Measurements from ENCODE around the gene ZFP36L2. TPM values are rescaled to one million over a fixed set of nuclear protein-coding genes. Genes with fewer than 3 reads are reported as not detected.

ZFP36L2 gene
- total RNA-seq, 1 experiment from 2014 or later = 105 TPM

GRCh38 chr2:43273529-43273928 is 47.1 kb upstream of the ZFP36L2 start:
- peak overlapping the region in 2 of 3 experiments; percentile 32 to 69; a peak in 2 of 7 replicates for H3K27ac Mint-ChIP-seq

More at GRCh38 chr2:43273529-43273928, 47.1 kb upstream of the ZFP36L2 start:
- Mint-ChIP-seq H3K4me3 (no peak overlapping the region), H3K27me3 (ENCODE audit: low read depth) (no peaks in the 10 kb centered on the region; the same call in 1 of the 2 replicates), H3K36me3 (ENCODE audit: insufficient read depth in 1 of 3, low read depth in 3 of 3) (no peaks in the 10 kb centered on the region; a peak in 1 of 7 replicates), H3K9me3 (no peaks in the 10 kb centered on the region), H3K4me1 (peaks cover 23 to 37% of the 10 kb centered on the region in 2 experiments)
- WGBS (ENCODE audit: extremely low coverage, insufficient read length, low lambda C conversion rate) = no CpG with 5 or more reads among the region's 4 CpGs
- Histone ChIP-seq H2BK12ac (ENCODE audit: insufficient read length, low read depth, low read length) (no peak overlapping the region), H2BK20ac (ENCODE audit: low read depth, low read length, poor library complexity, severe bottlenecking) (no peak overlapping the region), H3T11ph (ENCODE audit: low read length) (no peak overlapping the region), H4K5ac (ENCODE audit: insufficient read length, low read depth, low read length) (no peak overlapping the region), H3K27ac (ENCODE audit: insufficient read length, low read depth, low read length) (no peak overlapping the region), H3K4me1 (ENCODE audit: insufficient read depth, low read length) (no peaks in the 10 kb centered on the region), H3K9ac (ENCODE audit: extremely low read depth, insufficient read length, low read length) (no peak overlapping the region), H2BK5ac (ENCODE audit: insufficient read length, low read length) (no peak overlapping the region), H2BK120ac (ENCODE audit: low read depth, low read length, poor library complexity, severe bottlenecking) (no peak overlapping the region), H2AFZ (ENCODE audit: low read length) (no peak overlapping the region), H3K27me3 (ENCODE audit: insufficient read depth, low read length) (no peaks in the 10 kb centered on the region), H3K79me1 (ENCODE audit: insufficient read depth, low read depth, low read length, poor library complexity, severe bottlenecking) (no peaks in the 10 kb centered on the region), H3K14ac (ENCODE audit: insufficient read depth, low read length) (no peak overlapping the region), H2AK5ac (ENCODE audit: insufficient read length, low read length) (no peak overlapping the region), H3K4ac (ENCODE audit: low read depth, low read length) (no peak overlapping the region), H2BK15ac (ENCODE audit: low read depth, low read length) (no peak overlapping the region; the same call in 1 of the 2 replicates), H3K56ac (ENCODE audit: insufficient read length, low read depth, low read length) (no peak overlapping the region), H4K20me1 (ENCODE audit: control insufficient read depth, insufficient read depth, insufficient read length) (no peaks in the 10 kb centered on the region), H3K23me2 (ENCODE audit: insufficient read length, low read depth, low read length, poor library complexity, severe bottlenecking) (no peaks in the 10 kb centered on the region), H3K4me2 (ENCODE audit: insufficient read depth, insufficient read length, low read length) (no peak overlapping the region), H4K8ac (replicated peaks; ENCODE audit: insufficient read length, low read depth, low read length) (no peak overlapping the region), H4K91ac (ENCODE audit: insufficient read length, low read depth, low read length) (no peak overlapping the region), H3K18ac (ENCODE audit: insufficient read length, low read depth, low read length) (no peak overlapping the region), H3K9me3 (ENCODE audit: control insufficient read depth, low read depth, low read length) (no peaks in the 10 kb centered on the region), H3K23ac (ENCODE audit: insufficient read length, low read depth, low read length) (no peak overlapping the region), H3K79me2 (ENCODE audit: insufficient read depth, low read length) (no peaks in the 10 kb centered on the region)
- DNase-seq = no peak
- TF ChIP-seq, protein P1, sequence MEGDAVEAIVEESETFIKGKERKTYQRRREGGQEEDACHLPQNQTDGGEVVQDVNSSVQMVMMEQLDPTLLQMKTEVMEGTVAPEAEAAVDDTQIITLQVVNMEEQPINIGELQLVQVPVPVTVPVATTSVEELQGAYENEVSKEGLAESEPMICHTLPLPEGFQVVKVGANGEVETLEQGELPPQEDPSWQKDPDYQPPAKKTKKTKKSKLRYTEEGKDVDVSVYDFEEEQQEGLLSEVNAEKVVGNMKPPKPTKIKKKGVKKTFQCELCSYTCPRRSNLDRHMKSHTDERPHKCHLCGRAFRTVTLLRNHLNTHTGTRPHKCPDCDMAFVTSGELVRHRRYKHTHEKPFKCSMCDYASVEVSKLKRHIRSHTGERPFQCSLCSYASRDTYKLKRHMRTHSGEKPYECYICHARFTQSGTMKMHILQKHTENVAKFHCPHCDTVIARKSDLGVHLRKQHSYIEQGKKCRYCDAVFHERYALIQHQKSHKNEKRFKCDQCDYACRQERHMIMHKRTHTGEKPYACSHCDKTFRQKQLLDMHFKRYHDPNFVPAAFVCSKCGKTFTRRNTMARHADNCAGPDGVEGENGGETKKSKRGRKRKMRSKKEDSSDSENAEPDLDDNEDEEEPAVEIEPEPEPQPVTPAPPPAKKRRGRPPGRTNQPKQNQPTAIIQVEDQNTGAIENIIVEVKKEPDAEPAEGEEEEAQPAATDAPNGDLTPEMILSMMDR (conservative IDR thresholded peaks at IDR 0.05) = no peak
